ENCODE results near the gene TCF7.

DNA sequence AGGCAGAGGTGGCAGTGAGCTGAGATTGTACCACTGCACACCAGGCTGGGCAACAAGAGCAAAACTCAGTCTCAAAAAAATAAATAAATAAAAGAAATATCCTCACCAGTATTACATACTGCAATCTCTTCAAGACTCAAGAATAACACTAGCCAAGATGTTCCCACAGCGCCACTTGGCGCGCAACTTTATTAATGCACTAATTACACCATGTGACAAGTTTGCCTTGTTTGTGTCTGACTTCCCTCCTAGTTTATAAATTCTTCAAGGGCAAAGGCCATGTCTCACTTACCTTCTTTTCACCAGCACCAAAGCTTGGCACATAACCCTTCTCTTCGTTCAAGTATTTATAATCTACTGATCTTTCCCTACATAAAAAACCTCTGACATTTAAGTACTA lies 57.5 kb downstream of the TCF7 start:
- TF ChIP-seq, protein P1, sequence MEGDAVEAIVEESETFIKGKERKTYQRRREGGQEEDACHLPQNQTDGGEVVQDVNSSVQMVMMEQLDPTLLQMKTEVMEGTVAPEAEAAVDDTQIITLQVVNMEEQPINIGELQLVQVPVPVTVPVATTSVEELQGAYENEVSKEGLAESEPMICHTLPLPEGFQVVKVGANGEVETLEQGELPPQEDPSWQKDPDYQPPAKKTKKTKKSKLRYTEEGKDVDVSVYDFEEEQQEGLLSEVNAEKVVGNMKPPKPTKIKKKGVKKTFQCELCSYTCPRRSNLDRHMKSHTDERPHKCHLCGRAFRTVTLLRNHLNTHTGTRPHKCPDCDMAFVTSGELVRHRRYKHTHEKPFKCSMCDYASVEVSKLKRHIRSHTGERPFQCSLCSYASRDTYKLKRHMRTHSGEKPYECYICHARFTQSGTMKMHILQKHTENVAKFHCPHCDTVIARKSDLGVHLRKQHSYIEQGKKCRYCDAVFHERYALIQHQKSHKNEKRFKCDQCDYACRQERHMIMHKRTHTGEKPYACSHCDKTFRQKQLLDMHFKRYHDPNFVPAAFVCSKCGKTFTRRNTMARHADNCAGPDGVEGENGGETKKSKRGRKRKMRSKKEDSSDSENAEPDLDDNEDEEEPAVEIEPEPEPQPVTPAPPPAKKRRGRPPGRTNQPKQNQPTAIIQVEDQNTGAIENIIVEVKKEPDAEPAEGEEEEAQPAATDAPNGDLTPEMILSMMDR (conservative IDR thresholded peaks at IDR 0.05): no peak
- TF ChIP-seq ZFX (IDR thresholded peaks at IDR 0.05): no peak

Data from C4-2B (cell line).